ENCODE measurements around the gene CDC42EP2. TPM values are rescaled to one million over a fixed set of nuclear protein-coding genes. Genes with fewer than 3 reads are reported as not detected.

CDC42EP2 gene
- total and polyA plus RNA-seq, 10 of the 15 experiments (the other 5 are each of a cell fraction or from before 2014, with no cell fraction given) = 0.03 to 1.2 (median 0.09) TPM; not detected in 3

DNA sequence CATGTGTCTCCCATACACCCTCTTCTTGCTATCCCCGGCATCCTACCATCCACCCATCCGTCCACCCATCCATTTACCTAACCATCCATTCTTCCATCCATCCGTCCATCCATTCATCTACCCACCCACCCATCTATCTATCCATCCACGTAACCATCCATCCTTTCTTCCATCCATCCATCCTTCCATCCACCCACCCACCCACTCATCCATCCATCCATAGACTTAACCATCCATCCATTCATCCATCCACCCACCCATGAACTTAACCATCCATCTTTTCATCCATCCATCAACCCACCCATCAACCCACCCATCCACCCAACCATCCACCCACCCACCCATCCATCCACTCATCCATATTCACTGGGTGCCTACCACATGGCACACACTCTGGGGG, 10.6 kb upstream of the CDC42EP2 start (continued):
- TF ChIP-seq RELB (IDR thresholded peaks at IDR 0.05; ENCODE audit: low read depth) = no peak
- no peak for TF ChIP-seq KLF5 (IDR thresholded peaks at IDR 0.05; ENCODE audit: partially characterized antibody)
- no peak for TF ChIP-seq SMC3 (IDR thresholded peaks at IDR 0.05; ENCODE audit: borderline replicate concordance, low read length)
- no peak for TF ChIP-seq WRNIP1 (IDR thresholded peaks at IDR 0.05; ENCODE audit: borderline replicate concordance, low read depth, low read length)
- TF ChIP-seq, protein P1, sequence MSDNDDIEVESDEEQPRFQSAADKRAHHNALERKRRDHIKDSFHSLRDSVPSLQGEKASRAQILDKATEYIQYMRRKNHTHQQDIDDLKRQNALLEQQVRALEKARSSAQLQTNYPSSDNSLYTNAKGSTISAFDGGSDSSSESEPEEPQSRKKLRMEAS (IDR thresholded peaks at IDR 0.05; ENCODE audit: low read depth, low read length) = no peak
- TF ChIP-seq E2F4 (IDR thresholded peaks at IDR 0.05; ENCODE audit: low read depth, low read length) = no peak
- TF ChIP-seq MEF2B (IDR thresholded peaks at IDR 0.05; ENCODE audit: partially characterized antibody, poor library complexity, severe bottlenecking) = no peak

GRCh38 chr11:65304613-65305012, 10.1 kb upstream of the CDC42EP2 start:
- DNase-seq (ENCODE audit: low read depth, low spot score) = no peak
- in situ Hi-C loops (cut with MboI) = no loop called here
- SMC1A ChIA-PET (ENCODE audit: uncharacterized antibody, unreplicated experiment) = no interaction called here
- RAD21 ChIA-PET (ENCODE audit: unreplicated experiment) = no interaction called here
- Histone ChIP-seq H3K9me3 (replicated peaks; ENCODE audit: control insufficient read depth, insufficient read depth, low read length) (no peaks in the 10 kb centered on the region), H2AFZ (ENCODE audit: control insufficient read depth, low read depth, low read length) (no peak overlapping the region), H3K4me1 (ENCODE audit: control insufficient read depth, insufficient read depth, low read length) (0 out of 2 replicates have a peak, but pooled peaks cover 3% of the 10 kb centered on the region), H4K20me1 (ENCODE audit: control insufficient read depth, insufficient read depth) (no peaks in the 10 kb centered on the region), H3K27ac (ENCODE audit: control insufficient read depth, insufficient read depth) (no peak overlapping the region), H3K36me3 (ENCODE audit: control insufficient read depth in 2 of 2, insufficient read depth in 2 of 2, low read length in 1 of 2) (peaks cover 0 to 5% of the 10 kb centered on the region in 2 experiments; a peak in 2 of 4 replicates), H3K79me2 (ENCODE audit: control insufficient read depth, insufficient read depth, low read length) (no peaks in the 10 kb centered on the region), H3K4me2 (ENCODE audit: control insufficient read depth, insufficient read depth) (no peak overlapping the region), H3K27me3 (replicated peaks in 1 of 2; ENCODE audit: control insufficient read depth in 2 of 2, insufficient read depth in 2 of 2, low read length in 1 of 2) (no peaks in the 10 kb centered on the region), H3K4me3 (no peak overlapping the region), H3K9ac (ENCODE audit: control insufficient read depth, insufficient read depth, low read length) (no peak overlapping the region)
- POLR2A ChIA-PET = interaction anchor here (0.7 kb wide), 1 partner anchor 46 kb away, joined by 3 read pairs; no protein-coding TSS in a partner anchor
- TF ChIP-seq JUNB (IDR thresholded peaks at IDR 0.05) (no peak), SMAD1 (IDR thresholded peaks at IDR 0.05; ENCODE audit: low read depth, partially characterized antibody) (no peak), CHD4 (IDR thresholded peaks at IDR 0.05) (no peak), POLR2A (IDR thresholded peaks at IDR 0.05; ENCODE audit: low read depth, low read length) (peak; percentile 59), STAT3 (IDR thresholded peaks at IDR 0.05; ENCODE audit: low read depth, low read length) (no peak), YY1 (IDR thresholded peaks at IDR 0.05; ENCODE audit: low read depth, low read length) (no peak)
- no peak for ATAC-seq
- WGBS (ENCODE audit: insufficient coverage, insufficient replicate concordance, low lambda C conversion rate, missing lambda C conversion rate) = 92% methylated on average over 7 of the region's 7 CpGs
- no peak for FAIRE-seq
- intact Hi-C loops (cut with micrococcal nuclease; ENCODE audit: unreplicated experiment) = no loop called here
- no TSS peak for BruUV-seq (replicated peaks)
- CTCF ChIA-PET = interaction anchor here (1.4 kb wide), 1 partner anchor 11 kb away, joined by 6 read pairs; no protein-coding TSS in a partner anchor

Data from GM12878 (cell line).